NT2/D1 (cell line): ENCODE measurements around the gene KAT7.

ENCODE experiments used
- DNase-seq: peaks from one replicate; pipeline ENCODE4 v3.0.0-alpha.2; 2011; ENCODE audit warnings: low read depth, low spot score
- H3K27me3 ChIP-seq: 2 replicates; pipeline ENCODE4 v1.6.0; 2011; ENCODE audit warnings: mild to moderate bottlenecking; ENCODE audit not compliant: insufficient read length, insufficient read depth
- H3K36me3 ChIP-seq: 2 replicates; pipeline ENCODE4 v1.6.1; 2011; ENCODE audit warnings: mild to moderate bottlenecking, low read length, mixed read lengths; ENCODE audit not compliant: insufficient read depth, insufficient read length
- H3K4me1 ChIP-seq: 2 replicates; pipeline ENCODE4 v1.5.1; 2011; ENCODE audit not compliant: insufficient read depth, insufficient read length
- H3K4me3 ChIP-seq: 2 replicates; pipeline ENCODE4 v1.5.1; 2011; ENCODE audit warnings: low read depth; ENCODE audit not compliant: insufficient read length
- H3K9ac ChIP-seq: 2 replicates; pipeline ENCODE4 v1.6.0; 2011; ENCODE audit warnings: low read depth; ENCODE audit not compliant: insufficient read length
- H3K9me3 ChIP-seq: 2 replicates; pipeline ENCODE4 v1.5.1; 2011; ENCODE audit warnings: mild to moderate bottlenecking, low read length; ENCODE audit not compliant: insufficient read depth
- SUZ12 ChIP-seq: IDR thresholded peaks from 2 replicates; pipeline ENCODE4 v1.6.1; 2011; ENCODE audit not compliant: insufficient read length, insufficient read depth; ENCODE audit errors: extremely low read depth
- YY1 ChIP-seq: IDR thresholded peaks from 2 replicates; pipeline ENCODE4 v1.6.1; 2011; ENCODE audit not compliant: insufficient read length, insufficient read depth
- ZNF274 ChIP-seq: IDR thresholded peaks from 2 replicates; pipeline ENCODE4 v1.6.1; 2011; ENCODE audit warnings: mild to moderate bottlenecking, low read depth, low read length

KAT7 gene

DNA sequence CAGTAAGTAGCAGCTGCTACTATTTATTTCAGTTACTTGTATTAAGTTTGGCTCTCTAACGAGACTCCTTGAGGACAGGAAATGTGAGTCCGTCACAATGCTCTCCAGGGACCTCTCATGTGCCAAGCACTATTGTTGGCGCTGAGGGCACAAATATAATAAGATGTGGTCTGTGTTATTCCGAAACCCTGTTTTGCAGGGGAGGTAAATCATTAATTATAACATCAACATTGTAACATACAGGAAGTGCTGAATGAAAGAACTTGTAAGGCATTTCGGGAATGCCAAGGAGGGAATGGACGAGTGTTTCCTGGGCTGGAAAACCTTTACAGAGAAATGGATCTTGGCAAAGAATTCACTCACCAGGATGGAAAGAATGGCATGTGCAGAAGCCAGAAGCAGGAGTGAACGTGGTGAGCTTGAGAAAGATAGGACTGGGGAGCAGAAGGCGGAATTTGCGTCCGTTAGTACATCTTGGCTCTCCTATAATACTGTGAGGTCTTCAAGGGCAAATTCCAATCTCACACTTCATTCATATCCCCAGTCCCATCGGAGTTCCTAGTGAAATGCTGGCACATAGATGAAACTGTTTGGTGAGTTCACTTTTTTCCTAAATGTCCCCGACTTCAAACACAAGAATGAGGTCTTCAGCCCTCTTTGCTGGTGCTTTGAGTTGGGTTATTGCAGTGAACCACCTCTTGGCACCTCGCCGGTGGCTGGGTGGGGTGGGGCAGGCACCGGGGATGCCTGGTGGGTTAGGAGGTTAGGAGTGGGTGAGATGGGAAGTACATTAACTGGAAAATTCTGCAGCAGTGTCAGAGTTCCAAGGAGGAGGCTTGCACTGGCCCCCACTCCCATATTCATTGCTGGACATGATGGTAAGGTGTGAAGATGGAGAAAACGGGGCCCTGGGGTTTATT is 47.9 kb downstream of the KAT7 start:
- no peak for DNase-seq
- H3K4me3 ChIP-seq, result no peak overlapping the region
- TF ChIP-seq SUZ12, result no peak
- peaks cover 26% of the 10 kb centered on the region for H3K36me3 ChIP-seq
- no peak overlapping the region for H3K9ac ChIP-seq
- H3K4me1 ChIP-seq, result peaks cover 14% of the 10 kb centered on the region
- H3K9me3 ChIP-seq, result no peaks in the 10 kb centered on the region
- H3K27me3 ChIP-seq, result no peaks in the 10 kb centered on the region

DNA sequence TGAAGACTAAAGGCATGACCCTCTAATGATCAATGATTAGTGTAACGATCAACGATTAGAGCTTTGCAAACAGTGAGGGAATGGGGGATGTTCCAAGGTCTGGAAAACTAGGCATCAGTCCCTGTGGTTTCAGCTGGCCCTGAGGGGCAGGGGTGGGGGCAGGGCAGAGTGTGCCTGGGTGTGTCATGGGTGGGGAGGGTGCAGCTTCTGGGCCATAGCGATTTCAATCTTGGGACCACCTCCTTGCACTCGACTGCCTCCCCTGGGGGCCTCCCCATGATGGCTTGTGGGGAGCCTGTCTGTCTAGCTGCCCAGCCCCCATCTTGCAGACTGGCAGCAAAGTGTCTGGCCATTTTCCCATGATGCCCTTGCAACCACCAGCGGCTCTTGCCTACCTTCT is 51.0 kb downstream of the KAT7 start:
- Histone ChIP-seq H3K9ac (no peak overlapping the region), H3K4me3 (no peak overlapping the region), H3K36me3 (peaks cover 4% of the 10 kb centered on the region), H3K27me3 (no peaks in the 10 kb centered on the region), H3K9me3 (no peaks in the 10 kb centered on the region), H3K4me1 (peaks cover 15% of the 10 kb centered on the region)
- no peak for DNase-seq
- TF ChIP-seq SUZ12 (no peak), YY1 (no peak), ZNF274 (no peak)

DNA sequence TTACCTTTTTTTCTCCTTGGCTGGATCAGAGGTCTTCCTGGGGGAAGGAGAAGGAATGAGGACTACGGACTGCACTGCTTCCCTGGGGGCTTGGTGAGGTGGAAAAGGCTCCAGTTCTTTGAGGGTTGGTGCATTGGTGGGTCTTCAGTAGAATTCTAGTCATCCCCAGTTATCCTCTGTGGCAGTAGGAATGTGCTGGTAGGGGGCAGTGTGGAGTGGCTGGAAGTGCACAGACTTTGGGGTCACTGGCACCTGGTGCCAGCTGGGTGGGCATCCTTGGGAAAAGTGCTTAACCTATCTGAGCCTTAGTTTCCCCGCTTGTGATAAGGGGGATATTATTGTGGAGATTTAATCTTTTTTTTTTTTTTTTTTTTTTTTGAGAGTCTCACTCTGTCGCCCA is 53.1 kb downstream of the KAT7 start:
- Histone ChIP-seq H3K27me3 (no peaks in the 10 kb centered on the region), H3K9ac (no peak overlapping the region), H3K4me1 (peaks cover 18% of the 10 kb centered on the region), H3K9me3 (no peaks in the 10 kb centered on the region), H3K4me3 (no peak overlapping the region), H3K36me3 (peaks cover 6% of the 10 kb centered on the region)
- no peak for DNase-seq
- TF ChIP-seq YY1, result no peak
- no peak for TF ChIP-seq SUZ12
- TF ChIP-seq ZNF274, result no peak

DNA sequence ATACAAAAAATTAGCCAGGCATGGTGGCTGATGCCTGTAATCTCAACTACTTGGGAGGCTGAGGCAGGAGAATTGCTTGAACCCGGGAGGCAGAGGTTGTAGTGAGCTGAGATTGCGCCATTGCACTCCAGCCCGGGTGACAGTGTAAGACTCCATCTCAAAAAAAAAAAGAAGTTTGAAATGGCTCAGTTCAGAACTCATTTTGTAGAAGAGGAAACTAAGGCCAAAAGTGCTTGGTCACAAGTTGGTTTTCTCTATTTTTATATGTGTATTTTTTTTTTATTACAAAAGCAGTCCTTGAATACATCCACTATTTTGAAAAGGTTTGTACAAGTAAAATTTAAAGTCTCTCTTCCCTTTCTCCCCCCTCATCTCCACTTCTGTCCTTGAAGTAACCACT is 53.9 kb downstream of the KAT7 start:
- Histone ChIP-seq H3K36me3 (peaks cover 13% of the 10 kb centered on the region), H3K27me3 (no peaks in the 10 kb centered on the region), H3K9me3 (no peaks in the 10 kb centered on the region), H3K4me1 (peaks cover 24% of the 10 kb centered on the region), H3K4me3 (no peak overlapping the region), H3K9ac (no peak overlapping the region)
- DNase-seq, result no peak
- no peak for TF ChIP-seq ZNF274

DNA sequence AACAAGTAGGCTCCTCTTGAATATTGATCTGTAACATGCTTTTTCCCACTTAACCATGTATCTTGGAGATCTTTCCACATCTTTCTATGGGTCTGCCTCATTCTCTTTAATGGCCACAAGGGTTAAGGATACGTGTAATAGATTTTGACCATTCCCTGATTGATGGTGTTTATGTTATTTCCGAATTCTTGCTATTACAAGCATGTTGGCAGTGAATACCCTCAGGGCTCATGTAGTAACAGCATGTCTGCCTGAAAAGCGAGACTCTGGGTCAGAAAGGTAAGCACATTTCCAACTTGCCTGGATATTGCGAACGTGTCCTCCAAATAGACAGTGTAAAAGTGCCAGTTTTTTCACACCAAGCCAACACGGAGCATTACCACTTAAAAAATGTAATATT is 54.4 kb downstream of the KAT7 start:
- no peaks in the 10 kb centered on the region for H3K27me3 ChIP-seq
- TF ChIP-seq SUZ12 (no peak), ZNF274 (no peak), YY1 (no peak)
- no peak overlapping the region for H3K4me3 ChIP-seq
- no peak for DNase-seq
- peaks cover 24% of the 10 kb centered on the region for H3K4me1 ChIP-seq
- peaks cover 13% of the 10 kb centered on the region for H3K36me3 ChIP-seq
- no peak overlapping the region for H3K9ac ChIP-seq
- no peaks in the 10 kb centered on the region for H3K9me3 ChIP-seq

DNA sequence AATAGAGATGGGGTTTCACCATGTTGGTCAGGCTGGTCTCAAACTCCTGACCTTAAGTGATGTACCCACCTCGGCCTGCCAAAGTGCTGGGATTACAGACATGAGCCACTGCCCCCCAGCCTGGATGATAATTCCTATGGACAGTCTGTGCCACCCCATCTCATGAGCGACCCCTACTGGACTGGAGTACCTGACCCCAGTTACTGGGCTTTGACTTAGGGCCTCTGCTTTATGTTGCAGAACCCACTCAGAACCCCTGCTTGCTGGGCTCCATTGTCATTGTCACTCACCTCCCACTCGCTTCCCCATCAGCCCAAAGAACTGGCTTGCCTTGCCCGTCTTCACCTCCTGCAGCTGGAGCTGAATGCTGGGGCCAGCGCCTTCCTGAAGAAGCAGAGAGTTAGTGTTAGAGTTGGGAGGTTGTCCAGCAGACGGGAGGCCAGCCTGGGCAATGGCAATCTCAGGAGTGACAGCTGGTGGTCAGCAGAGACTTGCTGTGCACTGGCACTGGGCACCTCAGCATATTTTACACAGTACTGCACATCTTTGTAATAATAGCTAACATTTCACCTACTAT is 55.4 kb downstream of the KAT7 start:
- no peak overlapping the region for H3K4me3 ChIP-seq
- TF ChIP-seq SUZ12, result no peak
- TF ChIP-seq ZNF274, result no peak
- TF ChIP-seq YY1, result no peak
- H3K36me3 ChIP-seq, result peaks cover 13% of the 10 kb centered on the region
- no peak overlapping the region for H3K9ac ChIP-seq
- peaks cover 24% of the 10 kb centered on the region for H3K4me1 ChIP-seq
- DNase-seq, result no peak
- H3K9me3 ChIP-seq, result no peaks in the 10 kb centered on the region
- H3K27me3 ChIP-seq, result no peaks in the 10 kb centered on the region

DNA sequence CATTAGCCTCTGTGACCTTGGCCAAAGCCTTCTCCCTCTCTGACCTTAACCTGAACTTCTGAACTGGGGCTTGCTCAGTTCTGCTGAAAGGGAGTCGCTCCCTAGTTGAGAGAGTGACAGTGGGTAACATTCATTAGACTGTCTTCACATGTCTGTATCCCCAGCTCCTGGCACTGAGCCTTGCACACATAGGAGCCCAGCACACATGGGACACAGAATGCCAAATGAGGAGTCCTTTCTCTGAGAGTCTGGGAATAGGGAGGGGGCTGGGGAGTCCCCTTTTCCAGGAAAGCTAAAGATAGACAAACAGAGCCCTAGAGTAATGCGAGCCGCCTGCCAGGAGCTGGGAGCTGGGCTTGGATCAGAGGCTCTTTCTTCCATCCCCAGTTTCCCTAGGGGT is 56.8 kb downstream of the KAT7 start:
- Histone ChIP-seq H3K27me3 (peaks cover 11% of the 10 kb centered on the region), H3K36me3 (peaks cover 13% of the 10 kb centered on the region), H3K9me3 (no peaks in the 10 kb centered on the region), H3K4me1 (peaks cover 19% of the 10 kb centered on the region), H3K4me3 (no peak overlapping the region), H3K9ac (no peak overlapping the region)
- TF ChIP-seq ZNF274, result no peak
- no peak for DNase-seq
